Calu3 (cell line): ENCODE data around the gene SLC25A17. TPM values are rescaled to one million over a fixed set of nuclear protein-coding genes. Genes with fewer than 3 reads are reported as not detected.

Experiments
- BruUV-seq: library from RNA; stranded (reverse); fragments of 400-500 nt; replicated peaks from 2 replicates; lab custom pipeline; 2021; lab: Mats Ljungman, UMichigan
- CTCF ChIA-PET: fragments of 300-600 bp; sonication (Branson Sonifier 250); formaldehyde crosslinking; loops from one replicate; lab custom pipeline; 2022; ENCODE audit warnings: antibody characterized with exemption; lab: Charles Lee
- DNase-seq: peaks from one replicate; pipeline ENCODE4 v3.0.0; 2022
- H3K27ac Mint-ChIP-seq: one replicate; pipeline ENCODE4 v1.8.0; 2022; ENCODE audit warnings: mixed read lengths; ENCODE audit not compliant: unreplicated experiment
- H3K27me3 Mint-ChIP-seq: one replicate; pipeline ENCODE4 v1.8.0; 2022; ENCODE audit warnings: mixed read lengths; ENCODE audit not compliant: unreplicated experiment
- H3K36me3 Mint-ChIP-seq: one replicate; pipeline ENCODE4 v1.8.0; 2022; ENCODE audit warnings: mild to moderate bottlenecking, moderate library complexity, mixed read lengths; ENCODE audit not compliant: insufficient read depth, unreplicated experiment
- H3K4me1 Mint-ChIP-seq: one replicate; pipeline ENCODE4 v1.8.0; 2022; ENCODE audit warnings: mild to moderate bottlenecking, low read depth, mixed read lengths; ENCODE audit not compliant: unreplicated experiment
- H3K4me3 Mint-ChIP-seq: one replicate; pipeline ENCODE4 v1.8.0; 2022; ENCODE audit warnings: mild to moderate bottlenecking, low read depth, moderate library complexity, mixed read lengths; ENCODE audit not compliant: unreplicated experiment
- H3K9me3 Mint-ChIP-seq: one replicate; pipeline ENCODE4 v1.8.0; 2022; ENCODE audit warnings: low read depth, mixed read lengths; ENCODE audit not compliant: unreplicated experiment
- CTCF ChIP-seq: fragments of 200-600 bp; IDR thresholded peaks from one replicate; pipeline ENCODE4 v1.8.0; 2022; ENCODE audit warnings: antibody characterized with exemption; ENCODE audit not compliant: unreplicated experiment
- intact Hi-C: fragments of 100-400 bp; cut with micrococcal nuclease; formaldehyde crosslinking; loops from one replicate; pipeline ENCODE4 v1.10.0; 2022; ENCODE audit not compliant: unreplicated experiment
- total RNA-seq: library from RNA; stranded (reverse); gene quantifications from 2 replicates; pipeline ENCODE4 v1.2.3, GENCODE V29; 2022

SLC25A17 gene
- total RNA-seq, 1 experiment from 2014 or later: 20.7 TPM

- Mint-ChIP-seq H3K9me3 (no peaks in the 10 kb centered on the region), H3K27me3 (no peaks in the 10 kb centered on the region), H3K36me3 (peaks cover 17% of the 10 kb centered on the region), H3K27ac (no peak overlapping the region), H3K4me1 (peaks cover 3% of the 10 kb centered on the region), H3K4me3 (no peak overlapping the region)
- no TSS peak for BruUV-seq
- intact Hi-C loops: loop anchor here (10.0 kb wide), 1 partner anchor 335 kb away; no protein-coding TSS in a partner anchor
- no peak for DNase-seq
- CTCF ChIA-PET: interaction anchor here (1.2 kb wide), 1 partner anchor 333 kb away, joined by 3 read pairs; no protein-coding TSS in a partner anchor
- no peak for TF ChIP-seq CTCF
Measured at GRCh38 chr22:40769761-40770160, 49.4 kb downstream of the SLC25A17 start.

DNA sequence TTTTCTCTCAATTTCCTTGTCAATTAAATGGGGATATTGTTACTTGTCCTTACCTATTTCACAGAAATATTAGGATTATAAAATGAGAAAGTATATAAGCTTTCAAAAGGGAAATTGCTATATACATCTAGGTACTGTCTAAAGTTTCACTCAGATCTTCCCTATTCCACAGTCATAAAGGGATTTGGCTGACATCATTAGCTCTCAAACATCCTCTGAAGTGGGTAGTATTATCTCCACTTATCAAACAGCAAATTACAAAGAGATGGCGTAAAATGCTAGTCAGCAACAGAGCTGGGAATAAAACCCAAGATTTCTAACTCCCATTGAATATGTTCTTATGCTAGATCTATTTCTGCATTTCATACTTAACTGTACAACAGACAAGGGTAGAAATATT is 50.9 kb downstream of the SLC25A17 start:
- no TSS peak for BruUV-seq
- Mint-ChIP-seq H3K27me3 (no peaks in the 10 kb centered on the region), H3K9me3 (no peaks in the 10 kb centered on the region), H3K36me3 (peaks cover 3% of the 10 kb centered on the region), H3K27ac (no peak overlapping the region), H3K4me3 (no peak overlapping the region), H3K4me1 (peaks cover 8% of the 10 kb centered on the region)
- no peak for DNase-seq
- CTCF ChIA-PET: interaction anchor here (0.6 kb wide), 1 partner anchor 543 kb away, joined by 6 read pairs; no protein-coding TSS in a partner anchor
- no peak for TF ChIP-seq CTCF
- intact Hi-C loops: loop anchor here (10.0 kb wide), 1 partner anchor 333 kb away; no protein-coding TSS in a partner anchor

DNA sequence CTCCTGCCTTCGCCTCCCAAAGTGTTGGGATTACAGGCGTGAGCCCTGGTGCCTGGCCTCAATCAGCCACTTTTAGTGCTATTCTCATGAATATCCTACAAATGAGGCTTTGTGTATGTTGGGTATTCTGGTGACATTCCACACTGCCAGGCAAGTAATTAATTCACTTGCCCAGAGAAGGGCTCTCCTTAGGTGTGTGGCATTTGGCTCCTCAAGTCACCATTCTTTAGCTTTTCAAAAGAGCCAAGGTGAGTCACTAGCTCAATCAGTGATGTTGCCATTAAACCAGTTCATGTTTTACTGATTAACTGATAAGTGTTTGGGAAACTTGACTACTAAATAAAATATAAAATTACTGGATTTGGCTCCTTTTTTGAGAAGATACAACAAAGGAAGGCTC is 52.2 kb downstream of the SLC25A17 start:
- Mint-ChIP-seq H3K4me3 (no peak overlapping the region), H3K36me3 (no peaks in the 10 kb centered on the region), H3K4me1 (peaks cover 8% of the 10 kb centered on the region), H3K27me3 (no peaks in the 10 kb centered on the region), H3K9me3 (no peaks in the 10 kb centered on the region), H3K27ac (no peak overlapping the region)
- no peak for DNase-seq
- TF ChIP-seq CTCF: no peak
- no TSS peak for BruUV-seq
- CTCF ChIA-PET: interaction anchor here (1.2 kb wide), 1 partner anchor 66 kb away, joined by 3 read pairs; no protein-coding TSS in a partner anchor
- intact Hi-C loops: loop anchor here (10.0 kb wide), 1 partner anchor 332 kb away; no protein-coding TSS in a partner anchor

DNA sequence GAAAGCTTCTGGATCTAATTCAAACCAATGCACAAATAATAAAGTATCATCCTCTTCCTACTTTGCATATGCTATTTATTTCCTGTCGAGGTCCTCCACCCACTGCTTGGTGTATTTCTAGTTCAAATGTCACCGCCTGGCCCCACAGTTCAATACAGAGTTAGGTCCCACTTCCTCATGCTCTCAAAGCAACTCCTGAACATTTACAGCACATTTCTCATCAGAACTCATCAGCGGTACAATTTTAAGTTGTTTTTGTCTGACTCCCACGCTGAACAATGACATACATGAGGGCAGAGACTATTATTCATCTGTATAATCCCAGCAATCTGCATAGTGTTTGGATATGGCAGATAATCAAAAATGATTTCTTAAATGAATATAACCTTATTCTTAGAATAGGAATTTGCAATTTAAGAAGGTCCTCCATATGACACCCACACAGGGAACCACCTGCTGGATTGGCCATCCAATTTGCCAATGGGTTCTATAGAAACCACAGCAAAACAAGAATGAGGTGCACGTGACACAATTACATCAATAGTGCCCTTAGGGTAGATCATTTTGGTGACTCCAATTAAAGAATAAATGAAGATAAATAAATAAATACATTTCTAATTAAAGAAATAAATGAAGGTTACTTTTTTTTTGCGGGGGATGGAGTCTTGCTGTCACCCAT is 54.2 kb downstream of the SLC25A17 start:
- no peak overlapping the region for H3K4me3 Mint-ChIP-seq
- CTCF ChIA-PET: no interaction called here
- no peaks in the 10 kb centered on the region for H3K27me3 Mint-ChIP-seq
- no TSS peak for BruUV-seq
- no peaks in the 10 kb centered on the region for H3K9me3 Mint-ChIP-seq
- H3K27ac Mint-ChIP-seq: no peak overlapping the region
- intact Hi-C loops: loop anchor here (10.0 kb wide), 1 partner anchor 330 kb away; no protein-coding TSS in a partner anchor
- peaks cover 8% of the 10 kb centered on the region for H3K4me1 Mint-ChIP-seq
- no peak for DNase-seq
- TF ChIP-seq CTCF: no peak
- no peaks in the 10 kb centered on the region for H3K36me3 Mint-ChIP-seq
